Cardiac muscle cell (in vitro differentiated cells and primary cell): ENCODE measurements around the gene TMEM176B. TPM values are rescaled to one million over a fixed set of nuclear protein-coding genes. Genes with fewer than 3 reads are reported as not detected.

Source experiments
- DNase-seq, 2 donors: peaks; one replicate each; pipeline versions ENCODE4 v3.0.0 to v3.0.0-alpha.2; 2010 to 2017; ENCODE audit warnings: low read depth in 1 of 2, low spot score in 1 of 2
- H3K27ac ChIP-seq: fragments of 200-600 bp; sonication (generic); 2 replicates; pipeline ENCODE4 v1.5.1; 2016
- H3K27me3 ChIP-seq: fragments of 200-600 bp; sonication (generic); 2 replicates; pipeline ENCODE4 v1.6.0; 2016; ENCODE audit warnings: control low read depth
- H3K36me3 ChIP-seq: fragments of 200-600 bp; sonication (generic); 2 replicates; pipeline ENCODE4 v1.5.1; 2016; ENCODE audit warnings: control low read depth
- H3K4me1 ChIP-seq: fragments of 200-600 bp; sonication (generic); 2 replicates; pipeline ENCODE4 v1.8.1; 2017; ENCODE audit warnings: low read depth, mild to moderate bottlenecking, mixed run types
- H3K4me3 ChIP-seq: fragments of 200-600 bp; sonication (generic); 2 replicates; pipeline ENCODE4 v1.5.1; 2016; ENCODE audit warnings: mild to moderate bottlenecking
- H3K9me3 ChIP-seq: fragments of 200-600 bp; sonication (generic); 2 replicates; pipeline ENCODE4 v1.5.1; 2017; ENCODE audit warnings: low read depth, mild to moderate bottlenecking, control low read depth
- polyA plus RNA-seq: library from polyadenylated mRNA; unstranded; fragments of >200 nt; fragmentation: Nextera tagmentation; extraction: Ambion mirVana; gene quantifications from 2 replicates; pipeline ENCODE4 v1.2.1, GENCODE V29; 2016
- total RNA-seq: library from RNA; depleted of rRNA; stranded (reverse); fragments of >200 nt; gene quantifications from 2 replicates; pipeline ENCODE4 v1.2.3, GENCODE V29; 2016
- TF ChIP-seq, protein P1 (sequence below): IDR thresholded peaks from 2 replicates; pipeline ENCODE4 v1.5.1; 2012; ENCODE audit warnings: low read depth, mild to moderate bottlenecking, low read length

TMEM176B gene
- total and polyA plus RNA-seq, 2 experiments from 2014 or later = 30.6 to 41.8 TPM

GRCh38 chr7:150846291-150847115 lies 46.3 kb upstream of the TMEM176B start:
- Histone ChIP-seq H3K27me3 (peaks cover 4% of the 10 kb centered on the region), H3K4me3 (no peak overlapping the region), H3K4me1 (peaks cover 8% of the 10 kb centered on the region), H3K36me3 (no peaks in the 10 kb centered on the region), H3K27ac (no peak overlapping the region), H3K9me3 (no peaks in the 10 kb centered on the region)
- DNase-seq = no peak
- TF ChIP-seq, protein P1, sequence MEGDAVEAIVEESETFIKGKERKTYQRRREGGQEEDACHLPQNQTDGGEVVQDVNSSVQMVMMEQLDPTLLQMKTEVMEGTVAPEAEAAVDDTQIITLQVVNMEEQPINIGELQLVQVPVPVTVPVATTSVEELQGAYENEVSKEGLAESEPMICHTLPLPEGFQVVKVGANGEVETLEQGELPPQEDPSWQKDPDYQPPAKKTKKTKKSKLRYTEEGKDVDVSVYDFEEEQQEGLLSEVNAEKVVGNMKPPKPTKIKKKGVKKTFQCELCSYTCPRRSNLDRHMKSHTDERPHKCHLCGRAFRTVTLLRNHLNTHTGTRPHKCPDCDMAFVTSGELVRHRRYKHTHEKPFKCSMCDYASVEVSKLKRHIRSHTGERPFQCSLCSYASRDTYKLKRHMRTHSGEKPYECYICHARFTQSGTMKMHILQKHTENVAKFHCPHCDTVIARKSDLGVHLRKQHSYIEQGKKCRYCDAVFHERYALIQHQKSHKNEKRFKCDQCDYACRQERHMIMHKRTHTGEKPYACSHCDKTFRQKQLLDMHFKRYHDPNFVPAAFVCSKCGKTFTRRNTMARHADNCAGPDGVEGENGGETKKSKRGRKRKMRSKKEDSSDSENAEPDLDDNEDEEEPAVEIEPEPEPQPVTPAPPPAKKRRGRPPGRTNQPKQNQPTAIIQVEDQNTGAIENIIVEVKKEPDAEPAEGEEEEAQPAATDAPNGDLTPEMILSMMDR = no peak

GRCh38 chr7:150845421-150845861 lies 45.3 kb upstream of the TMEM176B start:
- H3K36me3 ChIP-seq = no peaks in the 10 kb centered on the region
- H3K27me3 ChIP-seq = peaks cover 4% of the 10 kb centered on the region
- TF ChIP-seq, protein P1 = no peak
- DNase-seq = peak; percentile 2 to 56
- no peak overlapping the region for H3K4me3 ChIP-seq
- peaks cover 8% of the 10 kb centered on the region for H3K4me1 ChIP-seq
- peak overlapping the region; percentile 34 for H3K27ac ChIP-seq
- H3K9me3 ChIP-seq = no peaks in the 10 kb centered on the region

- Histone ChIP-seq H3K27ac (no peak overlapping the region), H3K36me3 (no peaks in the 10 kb centered on the region), H3K27me3 (no peaks in the 10 kb centered on the region), H3K4me3 (no peak overlapping the region), H3K9me3 (no peaks in the 10 kb centered on the region), H3K4me1 (peaks cover 8% of the 10 kb centered on the region)
- DNase-seq = no peak
- TF ChIP-seq, protein P1 = no peak
These were observed 42.6 kb upstream of the TMEM176B start for GRCh38 chr7:150842716-150843115.

DNA sequence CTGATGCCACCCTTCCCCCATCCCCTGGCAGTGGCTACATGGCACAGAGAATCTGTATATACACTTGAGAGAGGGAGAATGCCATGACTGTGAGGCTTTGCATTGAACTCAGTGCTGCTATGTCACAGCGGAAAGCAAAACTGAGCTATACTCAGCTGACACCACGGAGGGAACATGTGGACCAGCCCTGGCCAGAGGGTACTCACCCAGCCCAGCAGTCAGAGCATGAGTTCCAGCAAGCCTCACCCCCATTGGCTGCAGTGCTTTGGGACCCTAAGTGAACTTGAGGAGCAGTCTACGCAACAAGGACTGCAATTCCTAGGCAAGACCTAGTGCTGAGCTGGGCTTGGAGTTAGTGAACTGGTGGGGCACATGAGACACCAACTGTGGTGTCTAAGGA lies 41.9 kb upstream of the TMEM176B start:
- H3K4me1 ChIP-seq = peaks cover 8% of the 10 kb centered on the region
- no peaks in the 10 kb centered on the region for H3K27me3 ChIP-seq
- H3K9me3 ChIP-seq = no peaks in the 10 kb centered on the region
- H3K4me3 ChIP-seq = no peak overlapping the region
- H3K27ac ChIP-seq = no peak overlapping the region
- no peaks in the 10 kb centered on the region for H3K36me3 ChIP-seq
- TF ChIP-seq, protein P1 = no peak
- no peak for DNase-seq

GRCh38 chr7:150838965-150839650 lies 38.9 kb upstream of the TMEM176B start:
- H3K4me1 ChIP-seq = no peaks in the 10 kb centered on the region
- no peak overlapping the region for H3K27ac ChIP-seq
- TF ChIP-seq, protein P1 = no peak
- DNase-seq = no peak
- no peaks in the 10 kb centered on the region for H3K36me3 ChIP-seq
- no peaks in the 10 kb centered on the region for H3K9me3 ChIP-seq
- H3K4me3 ChIP-seq = no peak overlapping the region
- H3K27me3 ChIP-seq = peaks cover 3% of the 10 kb centered on the region
